ENCODE data around the gene CCDC66. TPM values are rescaled to one million over a fixed set of nuclear protein-coding genes. Genes with fewer than 3 reads are reported as not detected.
A peak's percentile ranks its signal among the peaks of the same experiment; 100 is the strongest.
"Not testable (repeated sequence)": the region's sequence is repeated elsewhere in the genome, so short reads cannot be mapped to it uniquely, and the experiment has no call there.

Gene CCDC66
- total and polyA plus RNA-seq, 2 donors (not counting 1 experiment from before 2014, with no cell fraction given), result 8.3 to 28.2 TPM

DNA sequence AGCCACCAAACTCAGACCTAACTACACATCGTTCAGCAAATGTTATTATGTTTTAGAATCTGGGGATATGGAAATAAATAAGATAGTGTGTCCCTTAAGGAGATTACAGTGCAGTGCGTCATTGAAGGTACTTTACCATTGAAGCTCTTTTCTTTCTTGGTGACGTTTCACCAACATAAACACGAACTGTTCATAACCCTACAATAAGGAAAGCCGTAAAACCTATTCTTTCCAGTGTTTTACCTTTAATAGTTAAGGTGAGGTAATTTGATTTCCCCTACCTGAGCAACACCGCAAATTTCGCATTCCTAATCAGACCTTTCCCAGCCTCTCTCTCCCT, 826 bp downstream of the CCDC66 start:
- TF ChIP-seq CTCF (conservative IDR thresholded peaks at IDR 0.05 in 1 of 2, IDR thresholded peaks at IDR 0.05 in 1 of 2; ENCODE audit: low read depth in 1 of 2, low read length in 2 of 2) (no peak), EZH2 (IDR thresholded peaks at IDR 0.05; ENCODE audit: low read length, missing control alignments) (no peak)
- H3K4me1 ChIP-seq (ENCODE audit: control insufficient read depth, extremely low read depth, insufficient read depth, low read length), result no peaks in the 10 kb centered on the region
- no peaks in the 10 kb centered on the region for H3K9me3 ChIP-seq (ENCODE audit: control insufficient read depth, insufficient read depth, low read depth, low read length)
- DNase-seq (ENCODE audit: low read depth in 2 of 2), result no peak
- H3K79me2 ChIP-seq (ENCODE audit: control insufficient read depth, insufficient read depth, low read length), result peaks cover 17% of the 10 kb centered on the region
- peak overlapping the region; percentile 76 for H3K27ac ChIP-seq (ENCODE audit: insufficient read depth, low read length)
- no peak overlapping the region for H3K9ac ChIP-seq (ENCODE audit: insufficient read depth, low read length)
- peak overlapping the region; percentile 86 for H3K4me2 ChIP-seq (ENCODE audit: extremely low read depth, insufficient read depth, low read length)
- H3K27me3 ChIP-seq (ENCODE audit: control insufficient read depth, insufficient read depth, low read length), result no peaks in the 10 kb centered on the region
- no peaks in the 10 kb centered on the region for H3K36me3 ChIP-seq (ENCODE audit: control insufficient read depth, insufficient read depth, low read length)
- no peaks in the 10 kb centered on the region for H4K20me1 ChIP-seq (ENCODE audit: control insufficient read depth, extremely low read depth, insufficient read depth, low read length)
- H3K4me3 ChIP-seq (replicated peaks in 1 of 4; ENCODE audit: control extremely low read depth in 1 of 4, insufficient read depth in 1 of 4, low read depth in 3 of 4, low read length in 4 of 4), result peak overlapping the region; percentile 62 to 96 (median 76)
- peak overlapping the region; percentile 93 for H2AFZ ChIP-seq (ENCODE audit: low read length)

DNA sequence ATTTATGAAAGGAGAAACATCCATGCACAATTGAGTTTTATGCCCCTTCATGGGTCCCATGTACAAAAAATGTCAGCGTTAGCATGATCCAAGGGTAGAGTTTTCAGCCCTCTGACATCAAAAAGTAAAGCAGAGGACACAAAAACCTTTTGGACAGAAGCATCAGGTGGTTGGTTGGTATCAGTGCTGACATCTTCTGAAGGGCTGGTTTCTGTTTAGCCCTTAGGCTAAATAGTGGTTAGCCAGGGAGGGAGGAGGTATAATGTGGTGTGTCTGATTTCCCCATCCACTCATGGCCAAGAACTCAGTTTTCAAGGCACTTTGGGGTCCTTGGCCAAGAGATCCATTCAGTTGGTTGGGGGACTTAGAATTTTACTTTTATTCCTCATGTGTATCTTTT, 16.5 kb downstream of the CCDC66 start:
- Histone ChIP-seq H3K36me3 (ENCODE audit: control insufficient read depth, insufficient read depth, low read length) (no peaks in the 10 kb centered on the region), H3K9me3 (ENCODE audit: control insufficient read depth, insufficient read depth, low read depth, low read length) (no peaks in the 10 kb centered on the region), H3K9ac (ENCODE audit: insufficient read depth, low read length) (no peak overlapping the region), H3K4me3 (replicated peaks in 1 of 4; ENCODE audit: control extremely low read depth in 1 of 4, insufficient read depth in 1 of 4, low read depth in 3 of 4, low read length in 4 of 4) (no peak overlapping the region), H3K4me2 (ENCODE audit: extremely low read depth, insufficient read depth, low read length) (no peak overlapping the region), H3K27ac (ENCODE audit: insufficient read depth, low read length) (no peak overlapping the region), H4K20me1 (ENCODE audit: control insufficient read depth, extremely low read depth, insufficient read depth, low read length) (no peaks in the 10 kb centered on the region), H2AFZ (ENCODE audit: low read length) (no peak overlapping the region), H3K79me2 (ENCODE audit: control insufficient read depth, insufficient read depth, low read length) (no peaks in the 10 kb centered on the region), H3K4me1 (ENCODE audit: control insufficient read depth, extremely low read depth, insufficient read depth, low read length) (no peaks in the 10 kb centered on the region), H3K27me3 (ENCODE audit: control insufficient read depth, insufficient read depth, low read length) (no peaks in the 10 kb centered on the region)
- DNase-seq (ENCODE audit: low read depth in 2 of 2), result no peak
- TF ChIP-seq CTCF (conservative IDR thresholded peaks at IDR 0.05 in 1 of 2, IDR thresholded peaks at IDR 0.05 in 1 of 2; ENCODE audit: low read depth in 1 of 2, low read length in 2 of 2), result no peak

- not testable (repeated sequence) for H3K9ac ChIP-seq (ENCODE audit: insufficient read depth, low read length); H3K27ac ChIP-seq (ENCODE audit: insufficient read depth, low read length); DNase-seq (ENCODE audit: low read depth in 2 of 2); H3K4me3 ChIP-seq (replicated peaks in 1 of 4; ENCODE audit: control extremely low read depth in 1 of 4, insufficient read depth in 1 of 4, low read depth in 3 of 4, low read length in 4 of 4); H3K9me3 ChIP-seq (ENCODE audit: control insufficient read depth, insufficient read depth, low read depth, low read length); H3K27me3 ChIP-seq (ENCODE audit: control insufficient read depth, insufficient read depth, low read length); H3K4me1 ChIP-seq (ENCODE audit: control insufficient read depth, extremely low read depth, insufficient read depth, low read length); H3K79me2 ChIP-seq (ENCODE audit: control insufficient read depth, insufficient read depth, low read length); H3K4me2 ChIP-seq (ENCODE audit: extremely low read depth, insufficient read depth, low read length); H3K36me3 ChIP-seq (ENCODE audit: control insufficient read depth, insufficient read depth, low read length); H4K20me1 ChIP-seq (ENCODE audit: control insufficient read depth, extremely low read depth, insufficient read depth, low read length); H2AFZ ChIP-seq (ENCODE audit: low read length)
Observed at GRCh38 chr3:56581941-56582340, 25.0 kb downstream of the CCDC66 start.

GRCh38 chr3:56584275-56584674, 27.3 kb downstream of the CCDC66 start:
- H3K36me3 ChIP-seq (ENCODE audit: control insufficient read depth, insufficient read depth, low read length); H3K9me3 ChIP-seq (ENCODE audit: control insufficient read depth, insufficient read depth, low read depth, low read length); H3K27me3 ChIP-seq (ENCODE audit: control insufficient read depth, insufficient read depth, low read length); H3K79me2 ChIP-seq (ENCODE audit: control insufficient read depth, insufficient read depth, low read length); H3K4me3 ChIP-seq (replicated peaks in 1 of 4; ENCODE audit: control extremely low read depth in 1 of 4, insufficient read depth in 1 of 4, low read depth in 3 of 4, low read length in 4 of 4); H2AFZ ChIP-seq (ENCODE audit: low read length); H3K4me1 ChIP-seq (ENCODE audit: control insufficient read depth, extremely low read depth, insufficient read depth, low read length); H3K27ac ChIP-seq (ENCODE audit: insufficient read depth, low read length); H3K9ac ChIP-seq (ENCODE audit: insufficient read depth, low read length); H4K20me1 ChIP-seq (ENCODE audit: control insufficient read depth, extremely low read depth, insufficient read depth, low read length); H3K4me2 ChIP-seq (ENCODE audit: extremely low read depth, insufficient read depth, low read length); DNase-seq (ENCODE audit: low read depth in 2 of 2): not testable (repeated sequence)

Data from fibroblast of lung (primary cell).